GM23248 (cell line): ENCODE results near the gene SCAMP4.

Source experiments
- EZH2 ChIP-seq: fragments of 200-600 bp; sonication (generic); IDR thresholded peaks from 2 replicates; pipeline ENCODE4 v1.6.1; 2018; ENCODE audit warnings: antibody characterized with exemption, mild to moderate bottlenecking; ENCODE audit not compliant: insufficient read depth, poor library complexity, severe bottlenecking
- EZH2phosphoT487 ChIP-seq: fragments of 200-600 bp; sonication (generic); IDR thresholded peaks from 2 replicates; pipeline ENCODE4 v1.6.1; 2018; ENCODE audit warnings: antibody characterized with exemption, moderate library complexity, mild to moderate bottlenecking, low read depth; ENCODE audit not compliant: insufficient read depth

GRCh38 chr19:1872807-1873523, 32.2 kb upstream of the SCAMP4 start:
- TF ChIP-seq EZH2 (no peak), EZH2phosphoT487 (no peak)
